IMR-90 (cell line): ENCODE measurements around the gene RADIL.

Experiments used
- BHLHE40 ChIP-seq: fragments of 150-350 bp; IDR thresholded peaks from 2 replicates; pipeline ENCODE4 v1.6.1; 2016; ENCODE audit warnings: mild to moderate bottlenecking, low read depth, low read length
- CEBPB ChIP-seq: IDR thresholded peaks from 2 replicates; pipeline ENCODE4 v1.6.1; 2012; ENCODE audit warnings: low read depth, low read length, improper control_type of control experiment
- CHD1 ChIP-seq: IDR thresholded peaks from 2 replicates; pipeline ENCODE4 v1.6.1; 2012; ENCODE audit warnings: low read depth, low read length, improper control_type of control experiment
- MXI1 ChIP-seq: IDR thresholded peaks from 2 replicates; pipeline ENCODE4 v1.6.1; 2012; ENCODE audit warnings: low read depth, mild to moderate bottlenecking, low read length, moderate library complexity, borderline replicate concordance
- NFE2L2 ChIP-seq: fragments of 150-350 bp; IDR thresholded peaks from 2 replicates; pipeline ENCODE4 v1.6.1; 2016; ENCODE audit warnings: low read depth, mild to moderate bottlenecking, low read length
- POLR2A ChIP-seq: IDR thresholded peaks from 2 replicates; pipeline ENCODE4 v1.6.1; 2012; ENCODE audit warnings: mild to moderate bottlenecking, low read depth, low read length
- RAD21 ChIP-seq: IDR thresholded peaks from 2 replicates; pipeline ENCODE4 v1.6.1; 2012; ENCODE audit warnings: low read length, improper control_type of control experiment
- RFX5 ChIP-seq: IDR thresholded peaks from 2 replicates; pipeline ENCODE4 v1.8.0; 2012; ENCODE audit warnings: low read depth, mild to moderate bottlenecking, low read length, moderate library complexity
- SMC3 ChIP-seq: fragments of 150-350 bp; IDR thresholded peaks from 2 replicates; pipeline ENCODE4 v1.6.1; 2016; ENCODE audit warnings: low read depth, mild to moderate bottlenecking, antibody characterized with exemption, low read length, moderate library complexity
- TF ChIP-seq, protein P1 (sequence below): conservative IDR thresholded peaks from 2 replicates; pipeline ENCODE4 v1.5.1; 2012; ENCODE audit warnings: mild to moderate bottlenecking, low read depth, low read length, improper control_type of control experiment

GRCh38 chr7:4765776-4766490 lies 117.6 kb downstream of the RADIL start:
- TF ChIP-seq, protein P1, sequence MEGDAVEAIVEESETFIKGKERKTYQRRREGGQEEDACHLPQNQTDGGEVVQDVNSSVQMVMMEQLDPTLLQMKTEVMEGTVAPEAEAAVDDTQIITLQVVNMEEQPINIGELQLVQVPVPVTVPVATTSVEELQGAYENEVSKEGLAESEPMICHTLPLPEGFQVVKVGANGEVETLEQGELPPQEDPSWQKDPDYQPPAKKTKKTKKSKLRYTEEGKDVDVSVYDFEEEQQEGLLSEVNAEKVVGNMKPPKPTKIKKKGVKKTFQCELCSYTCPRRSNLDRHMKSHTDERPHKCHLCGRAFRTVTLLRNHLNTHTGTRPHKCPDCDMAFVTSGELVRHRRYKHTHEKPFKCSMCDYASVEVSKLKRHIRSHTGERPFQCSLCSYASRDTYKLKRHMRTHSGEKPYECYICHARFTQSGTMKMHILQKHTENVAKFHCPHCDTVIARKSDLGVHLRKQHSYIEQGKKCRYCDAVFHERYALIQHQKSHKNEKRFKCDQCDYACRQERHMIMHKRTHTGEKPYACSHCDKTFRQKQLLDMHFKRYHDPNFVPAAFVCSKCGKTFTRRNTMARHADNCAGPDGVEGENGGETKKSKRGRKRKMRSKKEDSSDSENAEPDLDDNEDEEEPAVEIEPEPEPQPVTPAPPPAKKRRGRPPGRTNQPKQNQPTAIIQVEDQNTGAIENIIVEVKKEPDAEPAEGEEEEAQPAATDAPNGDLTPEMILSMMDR, result peak; percentile 23; the same call in 1 of the 2 replicates
- TF ChIP-seq CHD1 (no peak), NFE2L2 (no peak), POLR2A (no peak), SMC3 (no peak), RFX5 (no peak), RAD21 (no peak), MXI1 (no peak), CEBPB (no peak), BHLHE40 (no peak)
